Esophagus squamous epithelium (tissue), 4 donors: Measurements from ENCODE around the gene ZNF407.

Experiments
- POLR2A ChIP-seq, 4 donors: fragments of 450-650 bp; IDR thresholded peaks; one replicate each; pipeline ENCODE4 v1.6.1; 2017; ENCODE audit warnings: antibody characterized with exemption in 4 of 4, mild to moderate bottlenecking in 4 of 4, moderate library complexity in 3 of 4
- TF ChIP-seq, protein P1 (sequence below), 6 experiments: fragments of 450-650 bp in 4 of 6; fragments of 200-600 bp in 2 of 6; sonication (generic) in 2 of 6; IDR thresholded peaks; one replicate each; pipeline ENCODE4 v1.5.1; 2016 to 2019; ENCODE audit warnings: antibody characterized with exemption in 6 of 6, mild to moderate bottlenecking in 4 of 6, moderate library complexity in 4 of 6

DNA sequence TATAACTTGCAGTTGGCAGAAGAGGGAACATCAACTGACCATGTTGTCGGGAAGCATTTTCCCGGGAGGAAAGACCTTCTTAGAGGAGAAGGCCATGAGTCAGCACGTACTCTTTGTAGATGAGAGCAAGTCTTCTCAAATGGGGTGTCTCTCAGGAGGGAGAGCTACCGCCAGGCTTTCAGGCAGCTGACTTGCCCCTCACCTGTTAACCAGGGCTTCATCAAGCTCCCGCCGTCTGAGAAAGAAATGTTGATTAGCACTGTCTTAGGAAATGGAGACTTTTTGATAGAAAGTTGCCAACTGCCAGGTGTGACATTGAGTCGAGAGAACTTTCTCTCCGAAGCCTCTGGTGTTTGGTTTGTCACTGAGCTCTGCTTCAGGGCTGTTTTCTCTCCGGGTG is 196.1 kb downstream of the ZNF407 start:
- TF ChIP-seq, protein P1, sequence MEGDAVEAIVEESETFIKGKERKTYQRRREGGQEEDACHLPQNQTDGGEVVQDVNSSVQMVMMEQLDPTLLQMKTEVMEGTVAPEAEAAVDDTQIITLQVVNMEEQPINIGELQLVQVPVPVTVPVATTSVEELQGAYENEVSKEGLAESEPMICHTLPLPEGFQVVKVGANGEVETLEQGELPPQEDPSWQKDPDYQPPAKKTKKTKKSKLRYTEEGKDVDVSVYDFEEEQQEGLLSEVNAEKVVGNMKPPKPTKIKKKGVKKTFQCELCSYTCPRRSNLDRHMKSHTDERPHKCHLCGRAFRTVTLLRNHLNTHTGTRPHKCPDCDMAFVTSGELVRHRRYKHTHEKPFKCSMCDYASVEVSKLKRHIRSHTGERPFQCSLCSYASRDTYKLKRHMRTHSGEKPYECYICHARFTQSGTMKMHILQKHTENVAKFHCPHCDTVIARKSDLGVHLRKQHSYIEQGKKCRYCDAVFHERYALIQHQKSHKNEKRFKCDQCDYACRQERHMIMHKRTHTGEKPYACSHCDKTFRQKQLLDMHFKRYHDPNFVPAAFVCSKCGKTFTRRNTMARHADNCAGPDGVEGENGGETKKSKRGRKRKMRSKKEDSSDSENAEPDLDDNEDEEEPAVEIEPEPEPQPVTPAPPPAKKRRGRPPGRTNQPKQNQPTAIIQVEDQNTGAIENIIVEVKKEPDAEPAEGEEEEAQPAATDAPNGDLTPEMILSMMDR (IDR thresholded peaks at IDR 0.05): no peak
- no peak for TF ChIP-seq POLR2A (IDR thresholded peaks at IDR 0.05)
